ENCODE results near the gene AIG1. TPM values are rescaled to one million over a fixed set of nuclear protein-coding genes. Genes with fewer than 3 reads are reported as not detected.

Gene AIG1
- total RNA-seq, 2 experiments from 2014 or later = 16.1 to 20.0 TPM

DNA sequence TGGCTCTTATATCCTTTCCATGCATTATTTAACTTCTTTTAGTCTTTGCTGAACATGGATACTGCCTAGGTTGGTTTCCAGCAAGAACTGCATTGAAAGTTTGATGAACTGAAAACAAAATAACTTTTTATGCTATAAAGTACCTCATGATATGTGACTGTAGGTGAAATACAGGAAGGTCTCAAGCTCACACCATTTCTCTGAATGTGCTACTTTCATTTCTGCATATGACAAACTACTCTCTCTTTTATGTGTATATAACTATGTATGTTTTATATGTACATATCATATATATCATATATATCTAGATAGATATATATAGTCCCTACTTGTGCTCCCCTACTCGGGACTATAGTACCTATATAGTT lies 65.9 kb downstream of the AIG1 start:
- ChIA-PET CTCF (no interaction called here), POLR2A (no interaction called here)
- Mint-ChIP-seq H3K27me3 (no peaks in the 10 kb centered on the region), H3K27ac (no peak overlapping the region), H3K4me3 (no peak overlapping the region), H3K4me1 (ENCODE audit: low read depth) (peaks cover 8% of the 10 kb centered on the region), H3K36me3 (ENCODE audit: low read depth) (peaks cover 13% of the 10 kb centered on the region), H3K9me3 (peaks cover 11% of the 10 kb centered on the region)
- no peak for DNase-seq
- TF ChIP-seq, protein P1, sequence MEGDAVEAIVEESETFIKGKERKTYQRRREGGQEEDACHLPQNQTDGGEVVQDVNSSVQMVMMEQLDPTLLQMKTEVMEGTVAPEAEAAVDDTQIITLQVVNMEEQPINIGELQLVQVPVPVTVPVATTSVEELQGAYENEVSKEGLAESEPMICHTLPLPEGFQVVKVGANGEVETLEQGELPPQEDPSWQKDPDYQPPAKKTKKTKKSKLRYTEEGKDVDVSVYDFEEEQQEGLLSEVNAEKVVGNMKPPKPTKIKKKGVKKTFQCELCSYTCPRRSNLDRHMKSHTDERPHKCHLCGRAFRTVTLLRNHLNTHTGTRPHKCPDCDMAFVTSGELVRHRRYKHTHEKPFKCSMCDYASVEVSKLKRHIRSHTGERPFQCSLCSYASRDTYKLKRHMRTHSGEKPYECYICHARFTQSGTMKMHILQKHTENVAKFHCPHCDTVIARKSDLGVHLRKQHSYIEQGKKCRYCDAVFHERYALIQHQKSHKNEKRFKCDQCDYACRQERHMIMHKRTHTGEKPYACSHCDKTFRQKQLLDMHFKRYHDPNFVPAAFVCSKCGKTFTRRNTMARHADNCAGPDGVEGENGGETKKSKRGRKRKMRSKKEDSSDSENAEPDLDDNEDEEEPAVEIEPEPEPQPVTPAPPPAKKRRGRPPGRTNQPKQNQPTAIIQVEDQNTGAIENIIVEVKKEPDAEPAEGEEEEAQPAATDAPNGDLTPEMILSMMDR (IDR thresholded peaks at IDR 0.05) = no peak
- peak; percentile 39 for ATAC-seq
- intact Hi-C loops (cut with micrococcal nuclease) = no loop called here

DNA sequence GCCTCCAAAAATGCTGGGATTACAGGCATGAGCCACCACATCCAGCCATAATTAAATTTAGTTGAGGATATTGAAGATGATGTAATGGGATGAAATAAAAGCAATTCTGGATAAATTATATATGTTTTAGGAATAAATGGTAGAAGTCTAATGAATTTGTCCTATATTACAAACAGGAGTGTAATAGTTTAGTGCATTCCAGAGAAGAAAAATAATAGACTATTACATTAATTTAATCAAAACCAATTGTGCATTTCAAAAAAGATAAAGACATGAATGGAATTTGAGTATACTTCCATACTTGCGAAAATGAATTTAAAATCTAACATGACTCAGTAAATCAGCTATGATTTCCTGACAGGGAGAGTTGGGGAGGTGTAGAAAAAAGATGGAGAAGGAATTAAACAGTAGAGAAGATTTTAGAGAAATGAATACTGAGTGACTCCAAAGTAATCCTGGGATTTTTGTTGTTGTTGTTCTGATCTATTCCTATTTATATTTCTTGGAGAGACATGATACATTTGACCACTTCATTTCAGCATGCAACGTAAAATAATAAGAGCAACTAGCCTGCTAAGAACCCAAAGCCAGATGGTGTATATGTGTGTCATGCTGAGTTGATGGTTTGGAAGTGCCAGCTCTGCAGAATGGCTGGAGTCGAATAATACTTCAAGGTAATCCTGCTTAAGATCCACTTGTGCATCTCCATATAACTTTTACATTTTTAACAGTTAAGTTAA lies 67.4 kb downstream of the AIG1 start:
- Mint-ChIP-seq H3K36me3 (ENCODE audit: low read depth) (peaks cover 16% of the 10 kb centered on the region), H3K27me3 (no peaks in the 10 kb centered on the region), H3K4me3 (no peak overlapping the region), H3K4me1 (ENCODE audit: low read depth) (peaks cover 8% of the 10 kb centered on the region), H3K27ac (no peak overlapping the region), H3K9me3 (peaks cover 14% of the 10 kb centered on the region)
- intact Hi-C loops (cut with micrococcal nuclease) = no loop called here
- ChIA-PET CTCF (no interaction called here), POLR2A (no interaction called here)
- ATAC-seq = no peak
- DNase-seq = no peak
- TF ChIP-seq, protein P1 (IDR thresholded peaks at IDR 0.05) = no peak

DNA sequence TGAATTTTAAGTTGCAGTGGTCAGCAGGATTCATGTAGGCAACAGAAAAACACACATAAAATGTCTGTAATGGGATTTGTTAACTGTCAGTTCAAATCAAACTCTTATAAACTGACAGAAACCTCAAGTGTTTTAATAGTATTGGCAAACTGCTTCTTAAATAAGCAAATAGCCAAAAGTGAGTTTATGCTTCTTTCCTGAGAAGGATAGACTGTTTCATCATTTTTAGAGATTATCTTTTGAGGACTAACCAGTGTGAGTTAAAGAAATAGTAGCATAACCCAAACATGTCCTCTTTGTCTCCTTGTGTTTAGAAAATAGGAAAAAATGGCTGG lies 68.0 kb downstream of the AIG1 start:
- TF ChIP-seq, protein P1 (IDR thresholded peaks at IDR 0.05) = no peak
- peaks cover 18% of the 10 kb centered on the region for H3K36me3 Mint-ChIP-seq (ENCODE audit: low read depth)

DNA sequence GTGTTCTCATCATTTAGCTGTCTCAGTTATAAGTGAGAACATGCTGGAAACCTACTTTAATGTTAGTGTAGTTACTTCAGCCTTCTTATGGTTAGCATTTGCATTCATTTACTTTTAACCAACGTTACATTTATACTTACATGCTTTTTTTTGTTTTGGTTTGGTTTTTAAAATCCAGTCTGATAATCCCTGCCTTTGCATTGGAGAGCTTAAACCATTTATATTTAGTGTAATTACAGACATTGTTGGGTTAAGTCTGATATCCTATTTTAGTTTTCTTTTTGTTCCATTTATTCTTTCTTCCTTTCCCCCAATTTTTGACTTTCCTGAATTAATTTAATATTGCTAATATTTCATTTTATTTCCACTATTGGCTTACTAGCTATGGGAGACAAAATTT lies 70.2 kb downstream of the AIG1 start:
- Mint-ChIP-seq H3K9me3 (peaks cover 20% of the 10 kb centered on the region), H3K4me3 (no peak overlapping the region), H3K27ac (no peak overlapping the region), H3K36me3 (ENCODE audit: low read depth) (peaks cover 24% of the 10 kb centered on the region), H3K27me3 (no peaks in the 10 kb centered on the region), H3K4me1 (ENCODE audit: low read depth) (peaks cover 13% of the 10 kb centered on the region)
- intact Hi-C loops (cut with micrococcal nuclease) = loop anchor here (10.0 kb wide), 1 partner anchor 186 kb away; the partner anchor contains the start of gene HIVEP2
- ChIA-PET POLR2A (interaction anchor here (0.6 to 1.3 kb wide), 2 partner anchors 206 to 293 kb away, joined by 3 read pairs; no protein-coding TSS in a partner anchor), CTCF (interaction anchor here (0.7 to 0.8 kb wide), 2 partner anchors 108 to 656 kb away, joined by 3 read pairs; no protein-coding TSS in a partner anchor)
- TF ChIP-seq, protein P1 (IDR thresholded peaks at IDR 0.05) = no peak
- DNase-seq (no peak), ATAC-seq (no peak)

More for the DNA sequence above, 68.0 kb downstream of the AIG1 start:
- ChIA-PET CTCF (no interaction called here), POLR2A (no interaction called here)
- Mint-ChIP-seq H3K4me3 (no peak overlapping the region), H3K27ac (no peak overlapping the region), H3K4me1 (ENCODE audit: low read depth) (peaks cover 8% of the 10 kb centered on the region), H3K9me3 (peaks cover 14% of the 10 kb centered on the region), H3K27me3 (no peaks in the 10 kb centered on the region)
- ATAC-seq = no peak
- no peak for DNase-seq
- intact Hi-C loops (cut with micrococcal nuclease) = no loop called here

DNA sequence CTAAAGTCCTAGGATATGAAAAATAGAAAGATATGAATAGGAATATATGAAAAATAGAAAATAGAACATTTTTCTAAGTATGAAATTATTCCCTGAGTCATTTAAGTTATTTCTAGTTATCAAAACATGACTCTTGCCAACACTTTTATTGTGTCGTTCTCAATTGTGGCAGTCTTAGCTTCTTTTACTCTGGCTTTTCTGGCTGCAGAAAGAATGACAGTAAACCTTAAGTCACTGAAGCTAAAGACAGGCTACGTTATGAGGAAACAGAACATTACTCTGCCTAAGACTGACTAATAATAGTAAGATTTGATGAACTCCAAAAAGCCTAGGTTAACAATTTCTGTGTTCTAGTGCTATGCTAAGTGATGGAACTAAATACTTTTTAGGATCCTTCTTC lies 74.6 kb downstream of the AIG1 start:
- TF ChIP-seq, protein P1 (IDR thresholded peaks at IDR 0.05) = no peak
- H3K36me3 Mint-ChIP-seq (ENCODE audit: low read depth) = peaks cover 57% of the 10 kb centered on the region
- H3K27ac Mint-ChIP-seq = peak overlapping the region; percentile 89
- no peak overlapping the region for H3K4me3 Mint-ChIP-seq
- ChIA-PET POLR2A (no interaction called here), CTCF (interaction anchor here (1.3 kb wide), 1 partner anchor 109 kb away, joined by 5 read pairs; no protein-coding TSS in a partner anchor)
- peaks cover 44% of the 10 kb centered on the region for H3K4me1 Mint-ChIP-seq (ENCODE audit: low read depth)
- intact Hi-C loops (cut with micrococcal nuclease) = loop anchor here (10.0 kb wide), 1 partner anchor 191 kb away; the partner anchor contains the start of gene HIVEP2
- H3K27me3 Mint-ChIP-seq = no peaks in the 10 kb centered on the region
- DNase-seq (no peak), ATAC-seq (no peak)
- H3K9me3 Mint-ChIP-seq = peaks cover 40% of the 10 kb centered on the region

Data from activated CD8-positive, alpha-beta T cell treated with anti-CD3 and anti-CD28 coated beads for 36 hours (primary cell).